ENCODE data around the gene IFNAR1. TPM values are rescaled to one million over a fixed set of nuclear protein-coding genes. Genes with fewer than 3 reads are reported as not detected.

Gene IFNAR1
- total and polyA plus RNA-seq, 2 of the 4 experiments (the other 2 are of a cell fraction): 7.8 to 9.9 TPM

- Histone ChIP-seq H3K23ac (ENCODE audit: low read depth, low read length) (no peak overlapping the region), H3K14ac (replicated peaks; ENCODE audit: low read depth, low read length) (no peak overlapping the region), H3K4me3 (ENCODE audit: insufficient read depth, low read depth, low read length) (no peak overlapping the region), H2AK5ac (ENCODE audit: low read depth, low read length) (no peak overlapping the region), H3K4me2 (ENCODE audit: low read depth, low read length) (no peak overlapping the region), H3K79me1 (ENCODE audit: low read depth in 1 of 2, low read length in 2 of 2) (no peaks in the 10 kb centered on the region), H2BK5ac (ENCODE audit: low read depth, low read length, poor library complexity, severe bottlenecking) (no peak overlapping the region), H4K91ac (ENCODE audit: insufficient read depth, low read depth, low read length) (no peak overlapping the region), H3K18ac (ENCODE audit: low read depth, low read length) (no peak overlapping the region), H3K4ac (ENCODE audit: low read depth, low read length) (no peak overlapping the region), H3K56ac (ENCODE audit: extremely low read depth, insufficient read depth, low read length) (no peak overlapping the region), H3K4me1 (ENCODE audit: control insufficient read depth, insufficient read depth, low read length) (no peaks in the 10 kb centered on the region), H3K27me3 (ENCODE audit: control insufficient read depth, insufficient read depth, low read length) (peaks cover 6% of the 10 kb centered on the region), H2BK20ac (ENCODE audit: low read depth, low read length) (no peak overlapping the region), H3K27ac (ENCODE audit: insufficient read depth, low read length) (no peak overlapping the region), H3K9ac (ENCODE audit: low read depth, low read length) (no peak overlapping the region), H4K8ac (ENCODE audit: low read depth in 2 of 2, low read length in 2 of 2) (no peak overlapping the region), H2AFZ (replicated peaks; ENCODE audit: low read length, poor library complexity) (no peak overlapping the region), H2AK9ac (replicated peaks; ENCODE audit: low read depth, low read length, poor library complexity) (no peak overlapping the region), H2BK120ac (ENCODE audit: low read depth, low read length) (no peak overlapping the region), H3K9me1 (ENCODE audit: insufficient read depth, low read length) (no peaks in the 10 kb centered on the region), H3K9me3 (ENCODE audit: control insufficient read depth, insufficient read depth, low read length) (peaks cover 4% of the 10 kb centered on the region), H4K5ac (ENCODE audit: low read depth, low read length) (no peak overlapping the region), H3K36me3 (ENCODE audit: control insufficient read depth, insufficient read depth, low read length) (no peaks in the 10 kb centered on the region), H2BK15ac (ENCODE audit: low read depth, low read length) (no peak overlapping the region), H4K20me1 (ENCODE audit: insufficient read depth, low read length) (no peaks in the 10 kb centered on the region)
- intact Hi-C loops (cut with micrococcal nuclease): no loop called here
- ChIA-PET POLR2A (ENCODE audit: unreplicated experiment) (no interaction called here), CTCF (no interaction called here)
- in situ Hi-C loops (cut with MboI; ENCODE audit: low sequenced_read_pairs): no loop called here
- no peak for DNase-seq
- no CpG with 5 or more reads among the region's 1 CpG for WGBS, 2 experiments (ENCODE audit: extremely low coverage in 2 of 2, insufficient read length in 1 of 2)
- no TSS peak for BruUV-seq (replicated peaks)
- no peak for ATAC-seq (ENCODE audit: low read depth)
- dilution Hi-C loops (cut with HindIII; ENCODE audit: low sequenced_read_pairs, unreplicated experiment): no loop called here
- TF ChIP-seq RCOR1 (IDR thresholded peaks at IDR 0.05; ENCODE audit: insufficient replicate concordance, low read length) (no peak), MAZ (IDR thresholded peaks at IDR 0.05; ENCODE audit: borderline replicate concordance, low read depth, low read length) (no peak), MXI1 (IDR thresholded peaks at IDR 0.05; ENCODE audit: borderline replicate concordance, low read depth, low read length) (no peak), RAD21 (IDR thresholded peaks at IDR 0.05; ENCODE audit: low read length) (no peak), CHD1 (IDR thresholded peaks at IDR 0.05; ENCODE audit: low read depth, low read length) (no peak), MAFK (IDR thresholded peaks at IDR 0.05; ENCODE audit: low read depth, low read length) (no peak), NFE2L2 (IDR thresholded peaks at IDR 0.05; ENCODE audit: low read depth, low read length) (no peak), CTCF (conservative IDR thresholded peaks at IDR 0.05; ENCODE audit: low read depth, low read length) (no peak), RFX5 (IDR thresholded peaks at IDR 0.05; ENCODE audit: low read depth, low read length) (no peak), BHLHE40 (IDR thresholded peaks at IDR 0.05; ENCODE audit: low read depth, low read length) (no peak), POLR2A (IDR thresholded peaks at IDR 0.05; ENCODE audit: low read depth, low read length) (no peak), CEBPB (IDR thresholded peaks at IDR 0.05; ENCODE audit: low read depth, low read length) (no peak), SMC3 (IDR thresholded peaks at IDR 0.05; ENCODE audit: low read depth, low read length) (no peak), FOS (IDR thresholded peaks at IDR 0.05; ENCODE audit: low read depth, low read length) (no peak)
- TF ChIP-seq, protein P1, sequence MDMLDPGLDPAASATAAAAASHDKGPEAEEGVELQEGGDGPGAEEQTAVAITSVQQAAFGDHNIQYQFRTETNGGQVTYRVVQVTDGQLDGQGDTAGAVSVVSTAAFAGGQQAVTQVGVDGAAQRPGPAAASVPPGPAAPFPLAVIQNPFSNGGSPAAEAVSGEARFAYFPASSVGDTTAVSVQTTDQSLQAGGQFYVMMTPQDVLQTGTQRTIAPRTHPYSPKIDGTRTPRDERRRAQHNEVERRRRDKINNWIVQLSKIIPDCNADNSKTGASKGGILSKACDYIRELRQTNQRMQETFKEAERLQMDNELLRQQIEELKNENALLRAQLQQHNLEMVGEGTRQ (IDR thresholded peaks at IDR 0.05; ENCODE audit: low read depth, low read length): no peak
- TF ChIP-seq, protein P2, sequence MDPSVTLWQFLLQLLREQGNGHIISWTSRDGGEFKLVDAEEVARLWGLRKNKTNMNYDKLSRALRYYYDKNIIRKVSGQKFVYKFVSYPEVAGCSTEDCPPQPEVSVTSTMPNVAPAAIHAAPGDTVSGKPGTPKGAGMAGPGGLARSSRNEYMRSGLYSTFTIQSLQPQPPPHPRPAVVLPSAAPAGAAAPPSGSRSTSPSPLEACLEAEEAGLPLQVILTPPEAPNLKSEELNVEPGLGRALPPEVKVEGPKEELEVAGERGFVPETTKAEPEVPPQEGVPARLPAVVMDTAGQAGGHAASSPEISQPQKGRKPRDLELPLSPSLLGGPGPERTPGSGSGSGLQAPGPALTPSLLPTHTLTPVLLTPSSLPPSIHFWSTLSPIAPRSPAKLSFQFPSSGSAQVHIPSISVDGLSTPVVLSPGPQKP (IDR thresholded peaks at IDR 0.05; ENCODE audit: borderline replicate concordance, low read depth, low read length): no peak
Observed at GRCh38 chr21:33309778-33310177, 15.0 kb upstream of the IFNAR1 start.

Measured in IMR-90 (cell line).